ENCODE results near the gene NTMT1.

NTMT1 gene

DNA sequence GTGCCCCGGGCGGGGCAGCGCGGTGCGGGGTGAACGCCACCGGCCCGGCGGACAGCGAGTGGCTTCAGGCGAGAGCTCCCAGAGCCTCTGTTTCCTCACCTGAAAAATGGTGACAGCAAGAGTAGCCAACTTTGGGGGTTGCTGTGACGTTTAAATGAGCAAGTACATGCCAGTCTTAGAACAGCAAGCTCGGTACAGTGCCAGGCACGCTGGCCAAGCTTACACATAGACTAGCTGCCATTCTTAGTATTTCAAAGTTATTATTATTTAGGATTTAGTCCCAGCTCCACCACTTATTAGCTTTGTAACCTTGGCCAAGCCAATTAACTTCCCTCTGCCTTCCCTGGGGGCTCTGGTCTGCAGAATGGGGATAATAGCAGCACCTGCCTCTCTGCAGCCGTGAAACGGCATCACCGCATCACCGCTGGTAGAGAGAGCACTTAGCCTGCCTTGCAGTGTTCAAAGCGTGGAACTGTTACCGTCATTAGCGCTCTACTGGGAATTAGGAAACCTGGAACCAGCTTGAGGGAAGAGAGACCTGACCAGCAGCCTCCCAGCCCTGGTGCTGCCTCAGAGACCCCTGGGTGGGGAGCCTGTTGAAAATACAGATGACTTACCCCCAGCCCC is 5.2 kb upstream of the NTMT1 start, which contains the start of gene C9orf50:
TSS of gene C9orf50 (minus strand) at position 433 of the 627 bp plus-strand sequence. CDS start 527 bp downstream, outside the sequence.
- peak within 1 kb of the TSS; percentile 94 for H3K14ac ChIP-seq (ENCODE audit: low read length)
- peak within 1 kb of the TSS; percentile 89 for H3K9ac ChIP-seq (ENCODE audit: low read depth, low read length, poor library complexity)
- peak within 1 kb of the TSS; percentile 84 for H3K4me2 ChIP-seq (ENCODE audit: insufficient read depth, low read length, poor library complexity, severe bottlenecking)
- peaks cover 0 to 5% of the 10 kb centered on the region in 2 donors for H3K9me3 ChIP-seq (replicated peaks in 1 of 2; ENCODE audit: control insufficient read depth in 2 of 2, insufficient read depth in 1 of 2, low read depth in 1 of 2, low read length in 2 of 2)
- peak within 1 kb of the TSS; percentile 92 for H2BK15ac ChIP-seq (ENCODE audit: low read length)
- H3K79me1 ChIP-seq (ENCODE audit: low read depth, low read length), result no peaks in the 10 kb centered on the region
- WGBS, 2 donors (ENCODE audit: extremely low coverage in 2 of 2, insufficient read length in 2 of 2, insufficient replicate concordance in 1 of 2), result no CpG with 5 or more reads among the region's 21 CpGs
- peaks cover 4 to 30% (median 7%) of the 10 kb centered on the region in 3 experiments for H3K27me3 ChIP-seq (ENCODE audit: control insufficient read depth in 3 of 3, insufficient read depth in 3 of 3, low read depth in 1 of 3, low read length in 3 of 3)
- H4K8ac ChIP-seq (ENCODE audit: low read depth, low read length), result peak within 1 kb of the TSS; percentile 96
- H3K27ac ChIP-seq (replicated peaks; ENCODE audit: low read length), result no peak within 1 kb of the TSS
- H2BK12ac ChIP-seq (ENCODE audit: low read length), result peak within 1 kb of the TSS; percentile 24
- no peak for DNase-seq (ENCODE audit: low spot score)
- peak within 1 kb of the TSS; percentile 58 for H3K23ac ChIP-seq (ENCODE audit: low read depth, low read length, poor library complexity)
- H2BK120ac ChIP-seq (ENCODE audit: low read depth, low read length), result peak within 1 kb of the TSS; percentile 21
- no peaks in the 10 kb centered on the region for H3K36me3 ChIP-seq (replicated peaks in 1 of 2; ENCODE audit: control insufficient read depth in 2 of 2, insufficient read depth in 2 of 2, low read length in 2 of 2)
- H3K4me3 ChIP-seq (ENCODE audit: low read length in 2 of 2), result peak within 1 kb of the TSS; percentile 25 to 83
- H4K91ac ChIP-seq (ENCODE audit: low read depth, low read length, poor library complexity), result peak within 1 kb of the TSS; percentile 54
- H3K4me1 ChIP-seq (ENCODE audit: control insufficient read depth in 2 of 2, insufficient read depth in 1 of 2, low read depth in 1 of 2, low read length in 2 of 2), result peaks cover 0 to 7% of the 10 kb centered on the region in 2 donors
- H2AK5ac ChIP-seq (ENCODE audit: low read depth, low read length), result peak within 1 kb of the TSS; percentile 57
- H2AFZ ChIP-seq (ENCODE audit: low read length), result peak within 1 kb of the TSS; percentile 63
- H2BK5ac ChIP-seq (ENCODE audit: low read length), result no peak within 1 kb of the TSS
- no peak within 1 kb of the TSS for H3K4ac ChIP-seq (ENCODE audit: low read length)
- H3K18ac ChIP-seq (ENCODE audit: low read length), result peak within 1 kb of the TSS; percentile 99

DNA sequence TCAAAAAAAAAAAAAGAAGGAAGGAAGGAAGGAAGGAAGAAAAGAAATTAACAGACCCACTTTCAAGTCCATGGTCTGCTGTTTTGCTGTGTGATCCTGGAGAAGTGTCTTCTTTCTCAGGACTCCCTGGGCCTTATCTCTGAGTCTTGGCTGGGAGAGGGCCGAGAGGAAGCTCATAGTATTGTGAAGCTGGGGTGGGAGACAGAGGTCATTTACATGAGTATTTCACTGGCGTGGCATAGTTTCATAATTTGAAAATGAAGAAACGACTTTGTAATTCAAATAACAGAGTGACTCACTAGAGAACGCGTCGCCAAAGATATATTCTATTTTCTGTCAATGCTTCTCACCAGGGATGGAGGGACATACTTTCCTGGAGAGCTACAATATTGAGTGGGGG is 2.6 kb upstream of the NTMT1 start:
- Histone ChIP-seq H2AFZ (ENCODE audit: low read length) (no peak overlapping the region), H3K23ac (ENCODE audit: low read depth, low read length, poor library complexity) (no peak overlapping the region), H2BK5ac (ENCODE audit: low read length) (no peak overlapping the region), H3K9ac (ENCODE audit: low read depth, low read length, poor library complexity) (no peak overlapping the region), H2BK12ac (ENCODE audit: low read length) (no peak overlapping the region), H3K14ac (ENCODE audit: low read length) (no peak overlapping the region), H3K27me3 (ENCODE audit: control insufficient read depth in 3 of 3, insufficient read depth in 3 of 3, low read depth in 1 of 3, low read length in 3 of 3) (peaks cover 4 to 30% (median 7%) of the 10 kb centered on the region in 3 experiments), H2BK120ac (ENCODE audit: low read depth, low read length) (no peak overlapping the region), H3K4me3 (ENCODE audit: low read length in 2 of 2) (no peak overlapping the region), H3K79me1 (ENCODE audit: low read depth, low read length) (peaks cover 10% of the 10 kb centered on the region), H3K18ac (ENCODE audit: low read length) (no peak overlapping the region), H4K91ac (ENCODE audit: low read depth, low read length, poor library complexity) (no peak overlapping the region), H4K8ac (ENCODE audit: low read depth, low read length) (no peak overlapping the region), H2BK15ac (ENCODE audit: low read length) (no peak overlapping the region), H3K4ac (ENCODE audit: low read length) (no peak overlapping the region), H3K4me2 (ENCODE audit: insufficient read depth, low read length, poor library complexity, severe bottlenecking) (no peak overlapping the region), H3K4me1 (ENCODE audit: control insufficient read depth in 2 of 2, insufficient read depth in 1 of 2, low read depth in 1 of 2, low read length in 2 of 2) (peaks cover 9 to 19% of the 10 kb centered on the region in 2 donors), H3K27ac (replicated peaks; ENCODE audit: low read length) (no peak overlapping the region), H2AK5ac (ENCODE audit: low read depth, low read length) (no peak overlapping the region), H3K36me3 (replicated peaks in 1 of 2; ENCODE audit: control insufficient read depth in 2 of 2, insufficient read depth in 2 of 2, low read length in 2 of 2) (peaks cover 0 to 13% of the 10 kb centered on the region in 2 donors), H3K9me3 (replicated peaks in 1 of 2; ENCODE audit: control insufficient read depth in 2 of 2, insufficient read depth in 1 of 2, low read depth in 1 of 2, low read length in 2 of 2) (peaks cover 0 to 5% of the 10 kb centered on the region in 2 donors)
- DNase-seq (ENCODE audit: low spot score), result no peak
- WGBS, 2 donors (ENCODE audit: extremely low coverage in 2 of 2, insufficient read length in 2 of 2, insufficient replicate concordance in 1 of 2), result no CpG with 5 or more reads among the region's 6 CpGs

DNA sequence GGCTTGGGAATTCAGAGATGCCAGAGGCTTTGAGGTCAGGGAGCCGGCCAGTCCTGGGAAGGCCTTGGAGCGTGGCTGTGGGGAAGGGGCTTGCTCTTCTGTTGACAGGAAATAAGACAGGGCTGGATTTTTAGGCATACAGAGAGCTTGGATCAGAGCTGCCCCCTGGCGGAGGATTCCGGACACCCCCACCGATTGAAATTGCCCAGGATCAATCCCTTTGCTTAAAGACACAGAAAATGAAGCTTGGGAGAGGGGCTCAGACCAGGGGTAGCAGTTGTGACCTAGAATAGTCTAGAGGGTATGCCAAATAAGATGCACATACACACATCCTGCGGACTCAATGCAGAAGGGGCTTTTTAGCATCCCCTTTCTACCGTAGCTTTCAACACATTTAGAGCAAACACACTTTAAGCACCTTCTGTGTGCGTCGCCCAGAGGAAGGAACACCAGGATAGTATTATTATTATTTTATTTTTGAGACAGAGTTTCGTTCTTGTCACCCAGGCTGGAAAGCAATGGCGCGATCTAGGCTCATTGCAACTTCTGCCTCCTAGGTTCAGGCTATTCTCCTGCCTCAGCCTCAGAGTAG is 1.7 kb upstream of the NTMT1 start:
- H3K79me1 ChIP-seq (ENCODE audit: low read depth, low read length), result peaks cover 10% of the 10 kb centered on the region
- no peak overlapping the region for H3K4ac ChIP-seq (ENCODE audit: low read length)
- H3K27ac ChIP-seq (replicated peaks; ENCODE audit: low read length), result no peak overlapping the region
- H3K4me3 ChIP-seq (ENCODE audit: low read length in 2 of 2), result no peak overlapping the region
- H3K4me2 ChIP-seq (ENCODE audit: insufficient read depth, low read length, poor library complexity, severe bottlenecking), result no peak overlapping the region
- H3K9me3 ChIP-seq (replicated peaks in 1 of 2; ENCODE audit: control insufficient read depth in 2 of 2, insufficient read depth in 1 of 2, low read depth in 1 of 2, low read length in 2 of 2), result peaks cover 0 to 2% of the 10 kb centered on the region in 2 donors
- peaks cover 9 to 19% of the 10 kb centered on the region in 2 donors for H3K4me1 ChIP-seq (ENCODE audit: control insufficient read depth in 2 of 2, insufficient read depth in 1 of 2, low read depth in 1 of 2, low read length in 2 of 2)
- H2BK120ac ChIP-seq (ENCODE audit: low read depth, low read length), result no peak overlapping the region
- H2BK5ac ChIP-seq (ENCODE audit: low read length), result no peak overlapping the region
- H2BK15ac ChIP-seq (ENCODE audit: low read length), result no peak overlapping the region
- WGBS, 2 donors (ENCODE audit: extremely low coverage in 2 of 2, insufficient read length in 2 of 2, insufficient replicate concordance in 1 of 2), result no CpG with 5 or more reads among the region's 12 CpGs
- H3K9ac ChIP-seq (ENCODE audit: low read depth, low read length, poor library complexity), result no peak overlapping the region
- H3K23ac ChIP-seq (ENCODE audit: low read depth, low read length, poor library complexity), result no peak overlapping the region
- H4K8ac ChIP-seq (ENCODE audit: low read depth, low read length), result no peak overlapping the region
- no peak overlapping the region for H4K91ac ChIP-seq (ENCODE audit: low read depth, low read length, poor library complexity)
- H3K27me3 ChIP-seq (ENCODE audit: control insufficient read depth in 3 of 3, insufficient read depth in 3 of 3, low read depth in 1 of 3, low read length in 3 of 3), result peaks cover 4 to 26% (median 7%) of the 10 kb centered on the region in 3 experiments
- H2AK5ac ChIP-seq (ENCODE audit: low read depth, low read length), result no peak overlapping the region
- DNase-seq (ENCODE audit: low spot score), result peak; percentile 73
- no peak overlapping the region for H2BK12ac ChIP-seq (ENCODE audit: low read length)
- H3K18ac ChIP-seq (ENCODE audit: low read length), result no peak overlapping the region
- H3K14ac ChIP-seq (ENCODE audit: low read length), result no peak overlapping the region
- H2AFZ ChIP-seq (ENCODE audit: low read length), result peak overlapping the region; percentile 66
- peaks cover 0 to 22% of the 10 kb centered on the region in 2 donors for H3K36me3 ChIP-seq (replicated peaks in 1 of 2; ENCODE audit: control insufficient read depth in 2 of 2, insufficient read depth in 2 of 2, low read length in 2 of 2)

DNA sequence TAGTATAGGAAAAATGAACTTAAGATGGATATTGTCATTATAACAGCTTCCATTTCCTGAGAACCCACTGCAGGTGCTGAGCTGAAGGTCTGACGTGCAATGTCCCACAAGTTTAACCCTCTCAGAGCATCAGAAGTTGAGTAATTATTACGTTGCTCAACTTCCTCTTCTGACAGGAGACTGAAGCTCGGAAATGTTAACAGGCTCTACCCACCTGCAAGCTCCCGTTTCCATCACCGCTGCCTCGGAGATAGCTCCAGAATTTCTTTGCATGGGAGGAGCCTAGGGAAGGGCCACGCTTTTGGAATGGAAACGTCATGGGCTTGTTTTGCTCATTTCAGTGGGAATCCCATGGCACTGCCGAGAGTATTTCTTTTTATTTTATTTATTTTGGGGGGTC is 1.0 kb upstream of the NTMT1 start:
- no peak for DNase-seq (ENCODE audit: low spot score)
- no CpG with 5 or more reads among the region's 9 CpGs for WGBS, 2 donors (ENCODE audit: extremely low coverage in 2 of 2, insufficient read length in 2 of 2, insufficient replicate concordance in 1 of 2)
- no peak overlapping the region for H3K4me3 ChIP-seq (ENCODE audit: low read length in 2 of 2)

More for the DNA sequence above, 1.0 kb upstream of the NTMT1 start:
- Histone ChIP-seq H2BK15ac (ENCODE audit: low read length) (no peak overlapping the region), H2BK5ac (ENCODE audit: low read length) (no peak overlapping the region), H3K4me1 (ENCODE audit: control insufficient read depth in 2 of 2, insufficient read depth in 1 of 2, low read depth in 1 of 2, low read length in 2 of 2) (peaks cover 6 to 19% of the 10 kb centered on the region in 2 donors), H3K27ac (replicated peaks; ENCODE audit: low read length) (no peak overlapping the region), H4K8ac (ENCODE audit: low read depth, low read length) (no peak overlapping the region), H3K27me3 (ENCODE audit: control insufficient read depth in 3 of 3, insufficient read depth in 3 of 3, low read depth in 1 of 3, low read length in 3 of 3) (peaks cover 4 to 20% (median 7%) of the 10 kb centered on the region in 3 experiments), H3K79me1 (ENCODE audit: low read depth, low read length) (peaks cover 10% of the 10 kb centered on the region), H2AFZ (ENCODE audit: low read length) (peak overlapping the region; percentile 97), H3K36me3 (replicated peaks in 1 of 2; ENCODE audit: control insufficient read depth in 2 of 2, insufficient read depth in 2 of 2, low read length in 2 of 2) (peaks cover 3 to 29% of the 10 kb centered on the region in 2 donors), H3K4me2 (ENCODE audit: insufficient read depth, low read length, poor library complexity, severe bottlenecking) (no peak overlapping the region), H4K91ac (ENCODE audit: low read depth, low read length, poor library complexity) (no peak overlapping the region), H3K9me3 (replicated peaks in 1 of 2; ENCODE audit: control insufficient read depth in 2 of 2, insufficient read depth in 1 of 2, low read depth in 1 of 2, low read length in 2 of 2) (no peaks in the 10 kb centered on the region), H3K14ac (ENCODE audit: low read length) (no peak overlapping the region), H3K18ac (ENCODE audit: low read length) (no peak overlapping the region), H3K9ac (ENCODE audit: low read depth, low read length, poor library complexity) (no peak overlapping the region), H2AK5ac (ENCODE audit: low read depth, low read length) (no peak overlapping the region), H3K4ac (ENCODE audit: low read length) (no peak overlapping the region), H3K23ac (ENCODE audit: low read depth, low read length, poor library complexity) (no peak overlapping the region), H2BK120ac (ENCODE audit: low read depth, low read length) (no peak overlapping the region), H2BK12ac (ENCODE audit: low read length) (no peak overlapping the region)

Data from neuronal stem cell (in vitro differentiated cells).